ENCODE measurements around the gene TMEM107. TPM values are rescaled to one million over a fixed set of nuclear protein-coding genes. Genes with fewer than 3 reads are reported as not detected.
A peak's percentile ranks its signal among the peaks of the same experiment; 100 is the strongest.
"Not testable (repeated sequence)": the region's sequence is repeated elsewhere in the genome, so short reads cannot be mapped to it uniquely, and the experiment has no call there.

Gene TMEM107
- total RNA-seq, 1 donor from 2014 or later = 14.6 TPM

DNA sequence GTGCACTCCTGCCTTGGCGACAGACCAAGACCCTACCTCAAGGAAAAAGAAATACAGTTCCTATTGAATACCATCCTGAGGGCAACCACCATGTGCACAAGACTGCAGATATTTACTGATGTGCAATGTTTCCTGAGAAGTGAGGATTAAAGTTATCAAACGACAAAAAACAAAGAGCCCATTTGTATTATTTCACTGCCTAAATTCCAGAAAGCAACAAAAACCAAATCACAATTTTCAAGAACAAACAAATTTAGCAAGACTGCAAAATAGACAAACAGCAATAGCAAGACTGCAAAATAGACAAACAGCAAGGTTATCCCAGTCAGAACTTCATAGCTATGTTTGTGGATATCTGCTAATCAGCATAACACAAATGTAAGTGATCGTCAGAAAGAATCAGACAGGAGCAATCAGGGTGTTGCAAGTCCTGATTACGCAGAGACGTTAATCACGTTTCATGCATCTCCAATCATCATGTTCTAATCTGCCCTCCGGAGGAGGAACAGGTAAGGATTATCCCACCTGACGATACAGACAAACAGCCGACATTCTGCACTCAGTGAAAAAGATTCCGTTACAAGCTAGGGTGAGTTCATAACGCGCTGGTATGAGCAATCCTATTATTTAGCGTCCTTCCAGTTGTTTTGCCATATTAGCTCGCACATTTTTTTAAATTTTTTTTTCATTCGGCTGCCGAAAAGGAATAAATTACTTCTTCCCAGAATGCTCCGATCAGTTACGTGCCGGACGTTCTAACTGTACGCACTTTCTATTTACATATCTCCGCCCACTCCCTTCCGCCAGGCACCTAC is 2.9 kb downstream of the TMEM107 start:
- H3K36me3 Mint-ChIP-seq (ENCODE audit: low read depth, unreplicated experiment) = no peaks in the 10 kb centered on the region
- TF ChIP-seq, protein P1, sequence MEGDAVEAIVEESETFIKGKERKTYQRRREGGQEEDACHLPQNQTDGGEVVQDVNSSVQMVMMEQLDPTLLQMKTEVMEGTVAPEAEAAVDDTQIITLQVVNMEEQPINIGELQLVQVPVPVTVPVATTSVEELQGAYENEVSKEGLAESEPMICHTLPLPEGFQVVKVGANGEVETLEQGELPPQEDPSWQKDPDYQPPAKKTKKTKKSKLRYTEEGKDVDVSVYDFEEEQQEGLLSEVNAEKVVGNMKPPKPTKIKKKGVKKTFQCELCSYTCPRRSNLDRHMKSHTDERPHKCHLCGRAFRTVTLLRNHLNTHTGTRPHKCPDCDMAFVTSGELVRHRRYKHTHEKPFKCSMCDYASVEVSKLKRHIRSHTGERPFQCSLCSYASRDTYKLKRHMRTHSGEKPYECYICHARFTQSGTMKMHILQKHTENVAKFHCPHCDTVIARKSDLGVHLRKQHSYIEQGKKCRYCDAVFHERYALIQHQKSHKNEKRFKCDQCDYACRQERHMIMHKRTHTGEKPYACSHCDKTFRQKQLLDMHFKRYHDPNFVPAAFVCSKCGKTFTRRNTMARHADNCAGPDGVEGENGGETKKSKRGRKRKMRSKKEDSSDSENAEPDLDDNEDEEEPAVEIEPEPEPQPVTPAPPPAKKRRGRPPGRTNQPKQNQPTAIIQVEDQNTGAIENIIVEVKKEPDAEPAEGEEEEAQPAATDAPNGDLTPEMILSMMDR (IDR thresholded peaks at IDR 0.05; ENCODE audit: unreplicated experiment) = no peak
- H3K27ac Mint-ChIP-seq (ENCODE audit: unreplicated experiment) = peak overlapping the region; percentile 99
- peak; percentile 57 for DNase-seq (ENCODE audit: low spot score)
- H3K27me3 Mint-ChIP-seq (ENCODE audit: unreplicated experiment) = peaks cover 17% of the 10 kb centered on the region
- H3K4me1 Mint-ChIP-seq (ENCODE audit: unreplicated experiment) = peaks cover 32% of the 10 kb centered on the region
- no peaks in the 10 kb centered on the region for H3K9me3 Mint-ChIP-seq (ENCODE audit: unreplicated experiment)
- H3K4me3 Mint-ChIP-seq (ENCODE audit: unreplicated experiment) = peak overlapping the region; percentile 87

DNA sequence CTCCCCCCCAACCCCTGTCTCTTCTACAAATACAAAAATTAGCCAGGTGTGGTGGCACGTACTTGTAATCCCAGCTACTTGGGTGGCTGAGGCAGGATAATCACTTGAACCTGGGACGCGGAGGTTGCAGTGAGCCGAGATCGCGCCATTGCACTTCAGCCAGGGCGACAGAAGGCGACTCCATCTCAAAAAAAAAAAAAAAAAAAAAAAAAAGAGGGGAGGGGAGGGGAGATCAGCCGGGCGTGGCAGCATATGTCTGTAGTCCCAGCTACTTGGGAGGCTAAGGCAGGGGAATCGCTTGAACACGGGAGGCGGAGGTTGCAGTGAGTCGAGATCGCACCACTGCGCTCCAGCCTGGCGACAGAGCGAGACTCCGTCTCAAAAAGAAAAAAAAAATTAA is 6.0 kb downstream of the TMEM107 start:
- H3K27me3 Mint-ChIP-seq (ENCODE audit: unreplicated experiment) = peaks cover 14% of the 10 kb centered on the region
- H3K4me1 Mint-ChIP-seq (ENCODE audit: unreplicated experiment) = peaks cover 16% of the 10 kb centered on the region
- H3K9me3 Mint-ChIP-seq (ENCODE audit: unreplicated experiment); H3K36me3 Mint-ChIP-seq (ENCODE audit: low read depth, unreplicated experiment); H3K27ac Mint-ChIP-seq (ENCODE audit: unreplicated experiment); DNase-seq (ENCODE audit: low spot score); H3K4me3 Mint-ChIP-seq (ENCODE audit: unreplicated experiment): not testable (repeated sequence)

DNA sequence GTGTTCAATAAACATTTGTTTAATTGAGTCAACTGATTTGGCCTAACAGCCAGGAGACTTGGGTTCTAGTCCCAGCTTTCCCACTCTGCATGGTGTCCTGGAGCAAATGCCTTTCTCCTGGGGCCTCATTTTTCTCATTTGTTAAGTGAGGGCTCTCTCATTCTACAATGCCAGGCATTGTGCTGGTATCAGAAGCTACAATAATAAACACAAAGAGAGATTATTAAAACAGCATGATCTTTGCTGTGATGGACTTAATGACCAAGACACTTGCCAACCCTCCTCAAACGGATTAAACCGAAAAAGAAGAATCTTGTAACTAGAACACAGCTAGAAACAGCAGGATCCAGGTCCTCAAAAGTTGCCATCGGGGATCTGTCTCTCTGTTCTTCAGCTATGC is 8.7 kb downstream of the TMEM107 start:
- Mint-ChIP-seq H3K36me3 (ENCODE audit: low read depth, unreplicated experiment) (no peaks in the 10 kb centered on the region), H3K27ac (ENCODE audit: unreplicated experiment) (no peak overlapping the region), H3K9me3 (ENCODE audit: unreplicated experiment) (no peaks in the 10 kb centered on the region), H3K27me3 (ENCODE audit: unreplicated experiment) (peaks cover 11% of the 10 kb centered on the region), H3K4me1 (ENCODE audit: unreplicated experiment) (peaks cover 18% of the 10 kb centered on the region), H3K4me3 (ENCODE audit: unreplicated experiment) (no peak overlapping the region)
- no peak for DNase-seq (ENCODE audit: low spot score)
- TF ChIP-seq, protein P1 (IDR thresholded peaks at IDR 0.05; ENCODE audit: unreplicated experiment) = no peak

DNA sequence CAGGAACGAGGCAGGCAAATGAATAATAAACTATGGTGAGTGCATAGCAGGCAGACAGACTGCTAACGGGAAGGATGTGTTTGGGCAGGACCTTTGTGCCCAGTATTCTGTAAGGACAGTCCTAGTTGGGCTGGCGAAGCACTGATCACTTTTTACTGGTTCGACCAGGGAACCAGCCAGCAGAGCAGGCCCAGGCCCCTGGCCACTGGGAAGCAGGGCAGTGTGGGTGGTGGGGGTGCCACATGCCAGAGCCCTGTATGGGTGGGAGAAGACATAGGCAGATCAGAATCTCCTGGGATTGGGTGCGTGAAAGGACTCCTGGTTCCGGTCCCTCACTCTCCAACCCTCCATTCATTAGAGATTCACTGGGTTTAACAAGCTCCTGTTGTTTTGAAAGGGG is 9.4 kb downstream of the TMEM107 start:
- H3K27me3 Mint-ChIP-seq (ENCODE audit: unreplicated experiment) = peaks cover 11% of the 10 kb centered on the region
- H3K4me1 Mint-ChIP-seq (ENCODE audit: unreplicated experiment) = peaks cover 22% of the 10 kb centered on the region
- TF ChIP-seq, protein P1 (IDR thresholded peaks at IDR 0.05; ENCODE audit: unreplicated experiment) = no peak
- H3K4me3 Mint-ChIP-seq (ENCODE audit: unreplicated experiment) = no peak overlapping the region
- no peaks in the 10 kb centered on the region for H3K9me3 Mint-ChIP-seq (ENCODE audit: unreplicated experiment)
- no peak overlapping the region for H3K27ac Mint-ChIP-seq (ENCODE audit: unreplicated experiment)
- DNase-seq (ENCODE audit: low spot score) = no peak
- H3K36me3 Mint-ChIP-seq (ENCODE audit: low read depth, unreplicated experiment) = peaks cover under 1% of the 10 kb centered on the region

DNA sequence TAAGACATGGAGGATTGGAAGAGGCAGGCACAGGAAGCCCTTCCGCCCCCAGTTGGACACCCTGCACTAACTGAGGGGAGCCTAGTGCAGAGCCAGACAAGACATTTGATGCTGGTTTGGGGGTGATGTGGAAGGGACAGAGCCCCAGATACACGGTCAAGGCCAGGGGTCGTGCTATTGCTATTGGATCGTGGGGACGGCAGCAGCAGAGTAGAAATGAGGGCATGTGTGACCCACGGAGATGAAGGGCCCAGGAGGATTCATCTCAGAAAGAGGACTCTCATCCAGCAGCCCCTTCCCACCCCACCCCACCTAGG is 11.4 kb downstream of the TMEM107 start:
- H3K9me3 Mint-ChIP-seq (ENCODE audit: unreplicated experiment) = no peaks in the 10 kb centered on the region
- no peak overlapping the region for H3K27ac Mint-ChIP-seq (ENCODE audit: unreplicated experiment)
- peaks cover 14% of the 10 kb centered on the region for H3K36me3 Mint-ChIP-seq (ENCODE audit: low read depth, unreplicated experiment)
- TF ChIP-seq, protein P1 (IDR thresholded peaks at IDR 0.05; ENCODE audit: unreplicated experiment) = no peak
- peaks cover 38% of the 10 kb centered on the region for H3K4me1 Mint-ChIP-seq (ENCODE audit: unreplicated experiment)
- no peak for DNase-seq (ENCODE audit: low spot score)
- H3K4me3 Mint-ChIP-seq (ENCODE audit: unreplicated experiment) = peak overlapping the region; percentile 69
- H3K27me3 Mint-ChIP-seq (ENCODE audit: unreplicated experiment) = peaks cover 15% of the 10 kb centered on the region
